Mesendoderm (in vitro differentiated cells): Measurements from ENCODE around the gene MRPS18C.
A peak's percentile ranks its signal among the peaks of the same experiment; 100 is the strongest.

Experiments
- DNase-seq: peaks from one replicate; pipeline ENCODE4 v3.0.0; 2013
- H2AK5ac ChIP-seq: 2 replicates; pipeline ENCODE4 v1.6.1; 2013; ENCODE audit warnings: low read length, inconsistent platforms
- H2BK120ac ChIP-seq: 2 replicates; pipeline ENCODE4 v1.6.1; 2013; ENCODE audit warnings: low read depth, mild to moderate bottlenecking, low read length, moderate library complexity, mixed read lengths
- H2BK15ac ChIP-seq: replicated peaks from 2 replicates; pipeline ENCODE4 v1.6.1; 2013; ENCODE audit warnings: low read depth, mild to moderate bottlenecking, moderate library complexity
- H2BK5ac ChIP-seq: 2 replicates; pipeline ENCODE4 v1.6.1; 2013; ENCODE audit warnings: low read length, inconsistent platforms
- H3K18ac ChIP-seq: 2 replicates; pipeline ENCODE4 v1.6.1; 2013; ENCODE audit warnings: mild to moderate bottlenecking, low read length, mixed read lengths
- H3K23ac ChIP-seq: one replicate; pipeline ENCODE4 v1.6.1; 2013; ENCODE audit warnings: low read length
- H3K27ac ChIP-seq: 2 replicates; pipeline ENCODE4 v1.5.1; 2013; ENCODE audit warnings: low read depth, mild to moderate bottlenecking, inconsistent platforms, low read length, moderate library complexity
- H3K27me3 ChIP-seq: 2 replicates; pipeline ENCODE4 v1.6.1; 2013; ENCODE audit warnings: low read length, control low read depth, mild to moderate bottlenecking, inconsistent platforms; ENCODE audit not compliant: insufficient read depth, poor library complexity
- H3K36me3 ChIP-seq: 2 replicates; pipeline ENCODE4 v1.6.1; 2013; ENCODE audit warnings: low read length, inconsistent platforms; ENCODE audit not compliant: control insufficient read depth, insufficient read depth
- H3K4ac ChIP-seq: one replicate; pipeline ENCODE4 v1.6.1; 2013; ENCODE audit warnings: low read depth, mild to moderate bottlenecking, low read length, moderate library complexity
- H3K4me1 ChIP-seq: 2 replicates; pipeline ENCODE4 v1.6.1; 2013; ENCODE audit warnings: low read depth, low read length, inconsistent platforms; ENCODE audit not compliant: control insufficient read depth
- H3K4me2 ChIP-seq: 2 replicates; pipeline ENCODE4 v1.6.1; 2013; ENCODE audit warnings: low read length
- H3K4me3 ChIP-seq: 2 replicates; pipeline ENCODE4 v1.5.1; 2013; ENCODE audit warnings: mild to moderate bottlenecking, low read length
- H3K56ac ChIP-seq: one replicate; pipeline ENCODE4 v1.6.1; 2013; ENCODE audit warnings: low read length
- H3K79me1 ChIP-seq: 2 replicates; pipeline ENCODE4 v1.6.1; 2013; ENCODE audit warnings: low read length, inconsistent platforms
- H3K79me2 ChIP-seq: 2 replicates; pipeline ENCODE4 v1.6.1; 2013; ENCODE audit warnings: mild to moderate bottlenecking, low read length; ENCODE audit not compliant: control insufficient read depth, insufficient read depth
- H3K9ac ChIP-seq: 2 replicates; pipeline ENCODE4 v1.6.1; 2013; ENCODE audit warnings: low read length, inconsistent platforms
- H4K5ac ChIP-seq: one replicate; pipeline ENCODE4 v1.6.1; 2013; ENCODE audit warnings: low read length
- H4K8ac ChIP-seq: one replicate; pipeline ENCODE4 v1.6.1; 2013; ENCODE audit warnings: low read depth, mild to moderate bottlenecking, control low read depth, low read length, moderate library complexity
- WGBS: extraction: QIAGEN DNeasy Blood & Tissue Kit; methylation state at CpG from one replicate; pipeline ENCODE4 v1.1.7; 2013; ENCODE audit warnings: low lambda C conversion rate, missing lambda C conversion rate; ENCODE audit not compliant: insufficient coverage; ENCODE audit errors: extremely low coverage; 5-methylcytosine and 5-hydroxymethylcytosine counted together

The MRPS18C gene

GRCh38 chr4:83431200-83431599 lies 24.7 kb upstream of the MRPS18C start:
- H2BK120ac ChIP-seq = no peak overlapping the region
- H3K4me3 ChIP-seq = no peak overlapping the region
- H3K4me1 ChIP-seq = no peaks in the 10 kb centered on the region
- no peak for DNase-seq
- H2AK5ac ChIP-seq = no peak overlapping the region
- H3K36me3 ChIP-seq = no peaks in the 10 kb centered on the region
- H4K8ac ChIP-seq = no peak overlapping the region
- H4K5ac ChIP-seq = no peak overlapping the region
- H3K27me3 ChIP-seq = no peaks in the 10 kb centered on the region
- H2BK5ac ChIP-seq = no peak overlapping the region
- no peaks in the 10 kb centered on the region for H3K79me2 ChIP-seq
- no peak overlapping the region for H3K18ac ChIP-seq
- no peak overlapping the region for H2BK15ac ChIP-seq
- whole genome bisulfite sequencing = no CpG with 5 or more reads among the region's 1 CpG
- H3K4me2 ChIP-seq = no peak overlapping the region
- H3K27ac ChIP-seq = no peak overlapping the region
- no peak overlapping the region for H3K56ac ChIP-seq
- no peak overlapping the region for H3K9ac ChIP-seq
- no peak overlapping the region for H3K4ac ChIP-seq
- H3K23ac ChIP-seq = no peak overlapping the region
- H3K79me1 ChIP-seq = no peaks in the 10 kb centered on the region

GRCh38 chr4:83436680-83437079 lies 19.2 kb upstream of the MRPS18C start:
- no peaks in the 10 kb centered on the region for H3K79me1 ChIP-seq
- no peak overlapping the region for H3K56ac ChIP-seq
- no peaks in the 10 kb centered on the region for H3K36me3 ChIP-seq
- H2BK15ac ChIP-seq = no peak overlapping the region
- no peaks in the 10 kb centered on the region for H3K4me1 ChIP-seq
- no peak overlapping the region for H2BK5ac ChIP-seq
- H3K4me3 ChIP-seq = no peak overlapping the region
- no CpG with 5 or more reads among the region's 4 CpGs for WGBS
- H3K9ac ChIP-seq = no peak overlapping the region
- H2BK120ac ChIP-seq = no peak overlapping the region
- H2AK5ac ChIP-seq = no peak overlapping the region
- DNase-seq = peak; percentile 7
- no peak overlapping the region for H4K5ac ChIP-seq
- no peaks in the 10 kb centered on the region for H3K79me2 ChIP-seq
- no peaks in the 10 kb centered on the region for H3K27me3 ChIP-seq
- no peak overlapping the region for H3K27ac ChIP-seq
- no peak overlapping the region for H3K4ac ChIP-seq
- no peak overlapping the region for H3K23ac ChIP-seq
- H3K18ac ChIP-seq = no peak overlapping the region
- H3K4me2 ChIP-seq = no peak overlapping the region
- no peak overlapping the region for H4K8ac ChIP-seq

- no peak for DNase-seq
- Histone ChIP-seq H2AK5ac (no peak overlapping the region), H4K8ac (no peak overlapping the region), H3K56ac (no peak overlapping the region), H3K79me1 (no peaks in the 10 kb centered on the region), H2BK15ac (no peak overlapping the region), H3K4me1 (no peaks in the 10 kb centered on the region), H3K9ac (no peak overlapping the region), H3K79me2 (no peaks in the 10 kb centered on the region), H3K18ac (no peak overlapping the region), H3K36me3 (no peaks in the 10 kb centered on the region), H3K4me2 (no peak overlapping the region), H3K23ac (no peak overlapping the region), H3K4ac (no peak overlapping the region), H4K5ac (no peak overlapping the region), H3K27ac (no peak overlapping the region), H2BK120ac (no peak overlapping the region), H2BK5ac (no peak overlapping the region), H3K27me3 (no peaks in the 10 kb centered on the region), H3K4me3 (no peak overlapping the region)
Measured at GRCh38 chr4:83438719-83439118, 17.1 kb upstream of the MRPS18C start.

GRCh38 chr4:83440148-83440814 lies 15.6 kb upstream of the MRPS18C start:
- Histone ChIP-seq H2BK5ac (no peak overlapping the region), H3K79me1 (no peaks in the 10 kb centered on the region), H3K9ac (no peak overlapping the region), H3K4me3 (no peak overlapping the region), H2BK120ac (no peak overlapping the region), H4K5ac (no peak overlapping the region), H3K18ac (no peak overlapping the region), H3K27ac (no peak overlapping the region), H3K56ac (no peak overlapping the region), H2BK15ac (no peak overlapping the region), H3K23ac (no peak overlapping the region), H3K4me1 (no peaks in the 10 kb centered on the region), H4K8ac (no peak overlapping the region), H2AK5ac (no peak overlapping the region), H3K36me3 (no peaks in the 10 kb centered on the region), H3K27me3 (no peaks in the 10 kb centered on the region), H3K79me2 (no peaks in the 10 kb centered on the region), H3K4ac (no peak overlapping the region), H3K4me2 (no peak overlapping the region)
- no peak for DNase-seq
- WGBS = no CpG with 5 or more reads among the region's 1 CpG

- no peaks in the 10 kb centered on the region for H3K79me2 ChIP-seq
- H3K23ac ChIP-seq = no peak overlapping the region
- no peaks in the 10 kb centered on the region for H3K4me1 ChIP-seq
- no peak overlapping the region for H3K4ac ChIP-seq
- H3K27ac ChIP-seq = no peak overlapping the region
- no peak overlapping the region for H4K5ac ChIP-seq
- no peak overlapping the region for H2BK15ac ChIP-seq
- H3K36me3 ChIP-seq = no peaks in the 10 kb centered on the region
- H3K9ac ChIP-seq = no peak overlapping the region
- no peaks in the 10 kb centered on the region for H3K79me1 ChIP-seq
- no peak overlapping the region for H2BK5ac ChIP-seq
- no peak for DNase-seq
- H2AK5ac ChIP-seq = no peak overlapping the region
- H3K4me3 ChIP-seq = no peak overlapping the region
- no CpG with 5 or more reads among the region's 3 CpGs for WGBS
- no peak overlapping the region for H3K56ac ChIP-seq
- no peak overlapping the region for H3K4me2 ChIP-seq
- no peak overlapping the region for H3K18ac ChIP-seq
- no peak overlapping the region for H4K8ac ChIP-seq
- H3K27me3 ChIP-seq = no peaks in the 10 kb centered on the region
- H2BK120ac ChIP-seq = no peak overlapping the region
Measured at GRCh38 chr4:83440899-83441298, 15.0 kb upstream of the MRPS18C start.

GRCh38 chr4:83449009-83449408 lies 6.8 kb upstream of the MRPS18C start:
- Histone ChIP-seq H3K4me1 (no peaks in the 10 kb centered on the region), H3K36me3 (no peaks in the 10 kb centered on the region), H2BK15ac (no peak overlapping the region), H3K27me3 (no peaks in the 10 kb centered on the region), H3K18ac (no peak overlapping the region), H3K23ac (no peak overlapping the region), H2AK5ac (no peak overlapping the region), H2BK120ac (no peak overlapping the region), H3K79me1 (peaks cover 2% of the 10 kb centered on the region), H3K56ac (no peak overlapping the region), H3K4me2 (no peak overlapping the region), H4K8ac (no peak overlapping the region), H3K4ac (no peak overlapping the region), H3K9ac (no peak overlapping the region), H3K27ac (no peak overlapping the region), H4K5ac (no peak overlapping the region), H3K4me3 (no peak overlapping the region), H3K79me2 (no peaks in the 10 kb centered on the region), H2BK5ac (no peak overlapping the region)
- no peak for DNase-seq
- no CpG with 5 or more reads among the region's 2 CpGs for WGBS
